H9 (cell line): Measurements from ENCODE around the gene PIGS. TPM values are rescaled to one million over a fixed set of nuclear protein-coding genes. Genes with fewer than 3 reads are reported as not detected.

Experiments used
- DNase-seq: peaks from one replicate; pipeline ENCODE4 v3.0.0-alpha.2; 2017
- H2AFZ ChIP-seq: one replicate; pipeline ENCODE4 v1.6.1; 2013; ENCODE audit warnings: mild to moderate bottlenecking, low read length, control low read depth, moderate library complexity
- H2AK5ac ChIP-seq: 2 replicates; pipeline ENCODE4 v1.6.1; 2013; ENCODE audit warnings: low read length, control low read depth, mixed read lengths; ENCODE audit not compliant: insufficient read length
- H2BK120ac ChIP-seq: one replicate; pipeline ENCODE4 v1.6.1; 2013; ENCODE audit warnings: low read depth, mild to moderate bottlenecking, low read length, control low read depth, inconsistent platforms; ENCODE audit not compliant: poor library complexity, severe bottlenecking
- H2BK12ac ChIP-seq: 2 replicates; pipeline ENCODE4 v1.6.1; 2013; ENCODE audit warnings: low read length, control low read depth, mixed read lengths, low read depth; ENCODE audit not compliant: insufficient read length
- H2BK15ac ChIP-seq: 2 replicates; pipeline ENCODE4 v1.6.1; 2013; ENCODE audit warnings: low read depth, low read length, control low read depth
- H2BK20ac ChIP-seq: one replicate; pipeline ENCODE4 v1.6.1; 2013; ENCODE audit warnings: low read depth, mild to moderate bottlenecking, low read length, control low read depth, inconsistent platforms; ENCODE audit not compliant: poor library complexity, severe bottlenecking
- H2BK5ac ChIP-seq: 2 replicates; pipeline ENCODE4 v1.6.1; 2013; ENCODE audit warnings: low read length, control low read depth, mixed read lengths; ENCODE audit not compliant: insufficient read length
- H3K14ac ChIP-seq: 2 replicates; pipeline ENCODE4 v1.6.1; 2013; ENCODE audit warnings: low read length, control low read depth; ENCODE audit not compliant: insufficient read depth
- H3K18ac ChIP-seq: 2 replicates; pipeline ENCODE4 v1.6.1; 2013; ENCODE audit warnings: low read depth, mild to moderate bottlenecking, mixed read lengths, low read length, control low read depth; ENCODE audit not compliant: insufficient read length
- H3K23ac ChIP-seq: 2 replicates; pipeline ENCODE4 v1.6.1; 2013; ENCODE audit warnings: low read length, control low read depth, mixed read lengths, low read depth; ENCODE audit not compliant: insufficient read length
- H3K23me2 ChIP-seq: 2 replicates; pipeline ENCODE4 v1.6.1; 2013; ENCODE audit warnings: low read depth, mild to moderate bottlenecking, mixed read lengths, low read length, control low read depth; ENCODE audit not compliant: insufficient read length, poor library complexity, severe bottlenecking
- H3K27ac ChIP-seq: 2 replicates; pipeline ENCODE4 v1.5.1; 2013; ENCODE audit warnings: low read length, control low read depth, mixed read lengths, low read depth; ENCODE audit not compliant: insufficient read length
- H3K27me3 ChIP-seq: 2 replicates; pipeline ENCODE4 v1.6.1; 2013; ENCODE audit warnings: low read length, control low read depth, inconsistent platforms; ENCODE audit not compliant: insufficient read depth
- H3K4ac ChIP-seq: 2 replicates; pipeline ENCODE4 v1.6.1; 2013; ENCODE audit warnings: low read depth, mild to moderate bottlenecking, control low read depth, inconsistent platforms, low read length, moderate library complexity
- H3K4me1 ChIP-seq: 2 replicates; pipeline ENCODE4 v1.6.1; 2013; ENCODE audit warnings: low read length, control low read depth, inconsistent platforms; ENCODE audit not compliant: insufficient read depth
- H3K4me2 ChIP-seq: 2 replicates; pipeline ENCODE4 v1.6.1; 2013; ENCODE audit warnings: low read length, control low read depth, mixed read lengths; ENCODE audit not compliant: insufficient read length, insufficient read depth
- H3K56ac ChIP-seq: 2 replicates; pipeline ENCODE4 v1.6.1; 2013; ENCODE audit warnings: low read depth, mild to moderate bottlenecking, mixed read lengths, low read length, control low read depth; ENCODE audit not compliant: insufficient read length
- H3K79me1 ChIP-seq: 2 replicates; pipeline ENCODE4 v1.6.1; 2013; ENCODE audit warnings: low read depth, mild to moderate bottlenecking, moderate library complexity, low read length, control low read depth, inconsistent platforms; ENCODE audit not compliant: insufficient read depth, poor library complexity, severe bottlenecking
- H3K79me2 ChIP-seq: 2 replicates; pipeline ENCODE4 v1.6.1; 2013; ENCODE audit warnings: low read length, control low read depth, inconsistent platforms; ENCODE audit not compliant: insufficient read depth
- H3K9ac ChIP-seq: 2 replicates; pipeline ENCODE4 v1.6.1; 2013; ENCODE audit warnings: low read length, control low read depth, mixed read lengths; ENCODE audit not compliant: insufficient read length; ENCODE audit errors: extremely low read depth
- H3K9me3 ChIP-seq: one replicate; pipeline ENCODE4 v1.6.1; 2013; ENCODE audit warnings: low read depth, low read length, inconsistent platforms; ENCODE audit not compliant: control insufficient read depth
- H3T11ph ChIP-seq: one replicate; pipeline ENCODE4 v1.6.1; 2013; ENCODE audit warnings: mild to moderate bottlenecking, low read length, control low read depth, inconsistent platforms
- H4K20me1 ChIP-seq: one replicate; pipeline ENCODE4 v1.6.1; 2013; ENCODE audit not compliant: control insufficient read depth, insufficient read length, insufficient read depth
- H4K5ac ChIP-seq: 2 replicates; pipeline ENCODE4 v1.6.1; 2013; ENCODE audit warnings: low read depth, mild to moderate bottlenecking, mixed read lengths, low read length, control low read depth; ENCODE audit not compliant: insufficient read length
- H4K8ac ChIP-seq: replicated peaks from 2 replicates; pipeline ENCODE4 v1.6.1; 2013; ENCODE audit warnings: low read length, control low read depth, mixed read lengths, low read depth; ENCODE audit not compliant: insufficient read length
- H4K91ac ChIP-seq: 2 replicates; pipeline ENCODE4 v1.6.1; 2013; ENCODE audit warnings: low read depth, mild to moderate bottlenecking, moderate library complexity, mixed read lengths, low read length, control low read depth; ENCODE audit not compliant: insufficient read length
- H3K27ac Mint-ChIP-seq, 3 experiments: 2 replicates in 2 of 3; 3 replicates in 1 of 3; pipeline ENCODE4 v1.8.0; 2020 to 2021; ENCODE audit warnings: mixed read lengths in 3 of 3, mild to moderate bottlenecking in 1 of 3, moderate library complexity in 1 of 3
- H3K27me3 Mint-ChIP-seq: 2 replicates; pipeline ENCODE4 v1.8.0; 2021; ENCODE audit warnings: low read depth, mild to moderate bottlenecking, moderate library complexity, mixed read lengths
- H3K36me3 Mint-ChIP-seq, 3 experiments: 2 replicates in 2 of 3; 3 replicates in 1 of 3; pipeline ENCODE4 v1.8.0; 2020 to 2021; ENCODE audit warnings: low read depth in 3 of 3, mixed read lengths in 3 of 3; ENCODE audit not compliant: insufficient read depth in 1 of 3
- H3K4me1 Mint-ChIP-seq, 2 experiments: 2 replicates each; pipeline ENCODE4 v1.8.0; 2020; ENCODE audit warnings: mixed read lengths in 2 of 2
- H3K4me3 Mint-ChIP-seq, 2 experiments: 2 replicates in 1 of 2; 3 replicates in 1 of 2; pipeline ENCODE4 v1.8.0; 2020 to 2021; ENCODE audit warnings: mild to moderate bottlenecking in 2 of 2, mixed read lengths in 2 of 2, moderate library complexity in 1 of 2
- H3K9me3 Mint-ChIP-seq, 2 experiments: 2 replicates in 1 of 2; 3 replicates in 1 of 2; pipeline ENCODE4 v1.8.0; 2020; ENCODE audit warnings: mild to moderate bottlenecking in 2 of 2, mixed read lengths in 2 of 2, moderate library complexity in 1 of 2
- CTCF ChIP-seq: fragments of 200-600 bp; sonication (generic); conservative IDR thresholded peaks from 3 replicates; pipeline ENCODE4 v1.8.0; 2021; ENCODE audit warnings: antibody characterized with exemption, mild to moderate bottlenecking
- WGBS: extraction: QIAGEN DNeasy Blood & Tissue Kit; methylation state at CpG from one replicate; pipeline ENCODE4 v1.1.7; 2013; ENCODE audit warnings: missing lambda C conversion rate, low lambda C conversion rate, mixed read lengths; ENCODE audit not compliant: insufficient read length; ENCODE audit errors: extremely low coverage; 5-methylcytosine and 5-hydroxymethylcytosine counted together
- total RNA-seq: library from RNA; stranded (reverse); gene quantifications from 2 replicates; pipeline ENCODE4 v1.2.1, GENCODE V29; 2021

The PIGS gene
- total RNA-seq, 1 experiment from 2014 or later = 45.8 TPM

- Histone ChIP-seq H3K4me2 (no peak overlapping the region), H3K56ac (no peak overlapping the region), H3K4ac (no peak overlapping the region), H3K14ac (no peak overlapping the region), H3K9ac (no peak overlapping the region), H3K27ac (no peak overlapping the region), H3K4me1 (no peaks in the 10 kb centered on the region), H4K5ac (no peak overlapping the region), H3K27me3 (no peaks in the 10 kb centered on the region), H3K9me3 (no peaks in the 10 kb centered on the region), H4K8ac (no peak overlapping the region), H2BK5ac (no peak overlapping the region), H3T11ph (no peak overlapping the region), H3K23me2 (no peaks in the 10 kb centered on the region), H2BK15ac (no peak overlapping the region), H4K20me1 (no peaks in the 10 kb centered on the region), H2BK20ac (no peak overlapping the region), H3K23ac (no peak overlapping the region), H3K79me1 (no peaks in the 10 kb centered on the region), H2BK120ac (no peak overlapping the region), H4K91ac (no peak overlapping the region), H3K18ac (no peak overlapping the region), H2BK12ac (no peak overlapping the region), H2AFZ (no peak overlapping the region), H3K79me2 (no peaks in the 10 kb centered on the region), H2AK5ac (no peak overlapping the region)
- Mint-ChIP-seq H3K4me1 (peaks cover 0 to 24% of the 10 kb centered on the region in 2 experiments; a peak in 2 of 4 replicates), H3K27ac (no peak overlapping the region), H3K9me3 (no peaks in the 10 kb centered on the region), H3K36me3 (no peaks in the 10 kb centered on the region), H3K27me3 (peaks cover 12% of the 10 kb centered on the region), H3K4me3 (no peak overlapping the region)
- no peak for DNase-seq
- WGBS = no CpG with 5 or more reads among the region's 3 CpGs
- TF ChIP-seq CTCF = no peak
Observed at GRCh38 chr17:28529013-28529400, 42.3 kb downstream of the PIGS start.
